Panc1 (cell line): ENCODE data around the gene ARL13B. TPM values are rescaled to one million over a fixed set of nuclear protein-coding genes. Genes with fewer than 3 reads are reported as not detected.

ENCODE experiments used
- ATAC-seq: fragments of 200-7000 bp; cut with Tn5 transposase; 2 replicates; pipeline ENCODE4 v1.9.1; 2020; ENCODE audit warnings: mild to moderate bottlenecking, moderate library complexity
- BruUV-seq: library from RNA; stranded (reverse); fragments of 400-500 nt; replicated peaks from 2 replicates; lab custom pipeline; 2021; lab: Mats Ljungman, UMichigan
- CTCF ChIA-PET: fragments of 300-600 bp; sonication (Branson Sonifier 250); formaldehyde crosslinking; loops from one replicate; lab custom pipeline; 2022; ENCODE audit warnings: antibody characterized with exemption; lab: Charles Lee
- POLR2A ChIA-PET: fragments of 300-600 bp; sonication (Branson Sonifier 250); formaldehyde crosslinking; loops from one replicate; lab custom pipeline; 2022; ENCODE audit warnings: antibody characterized with exemption; lab: Charles Lee
- DNase-seq: peaks from one replicate; pipeline ENCODE4 v3.0.0-alpha.2; 2010; ENCODE audit warnings: low read depth, low spot score
- H3K27ac ChIP-seq: 2 replicates; pipeline ENCODE4 v1.5.1; 2011; ENCODE audit warnings: mild to moderate bottlenecking, low read length, inconsistent platforms
- H3K27me3 ChIP-seq: fragments of 200-500 bp; sonication (Bioruptor generic); 2 replicates; pipeline ENCODE4 v1.6.0; 2014; ENCODE audit warnings: low read length, inconsistent platforms; ENCODE audit not compliant: control insufficient read depth, insufficient read depth
- H3K36me3 ChIP-seq: fragments of 200-500 bp; sonication (Bioruptor generic); 2 replicates; pipeline ENCODE4 v1.5.1; 2014; ENCODE audit warnings: inconsistent platforms, mild to moderate bottlenecking, low read length, moderate library complexity; ENCODE audit not compliant: control insufficient read depth, insufficient read depth
- H3K4me1 ChIP-seq: 2 replicates; pipeline ENCODE4 v1.5.1; 2011; ENCODE audit warnings: inconsistent platforms, mild to moderate bottlenecking, low read length, moderate library complexity; ENCODE audit not compliant: control insufficient read depth, insufficient read depth
- H3K4me3 ChIP-seq, 2 experiments: 2 replicates each; pipeline ENCODE4 v1.5.1; 2011 to 2012; ENCODE audit warnings: low read depth in 2 of 2, low read length in 2 of 2, mild to moderate bottlenecking in 2 of 2, inconsistent platforms in 1 of 2, moderate library complexity in 1 of 2
- H3K9me3 ChIP-seq: fragments of 200-500 bp; sonication (Bioruptor generic); 2 replicates; pipeline ENCODE4 v1.5.1; 2014; ENCODE audit warnings: low read depth, mild to moderate bottlenecking, inconsistent platforms, low read length, moderate library complexity; ENCODE audit not compliant: control insufficient read depth, insufficient read depth
- CTCF ChIP-seq: fragments of 450-650 bp; IDR thresholded peaks from 2 replicates; pipeline ENCODE4 v1.5.1; 2017; ENCODE audit warnings: mild to moderate bottlenecking
- POLR2AphosphoS5 ChIP-seq: IDR thresholded peaks from 2 replicates; pipeline ENCODE4 v1.6.1; 2012; ENCODE audit warnings: mild to moderate bottlenecking, low read depth, low read length, moderate library complexity
- REST ChIP-seq, 2 experiments: IDR thresholded peaks; 2 replicates each; pipeline ENCODE4 v1.6.1; 2011 to 2012; ENCODE audit warnings: low read depth in 2 of 2, control low read depth in 1 of 2, low read length in 1 of 2, mild to moderate bottlenecking in 1 of 2, moderate library complexity in 1 of 2; ENCODE audit not compliant: insufficient read depth in 1 of 2
- SIN3A ChIP-seq: IDR thresholded peaks from 2 replicates; pipeline ENCODE4 v1.6.1; 2012; ENCODE audit warnings: low read depth, mild to moderate bottlenecking, low read length, moderate library complexity, borderline replicate concordance; ENCODE audit not compliant: insufficient read depth
- TCF7L2 ChIP-seq: IDR thresholded peaks from 2 replicates; pipeline ENCODE4 v1.6.1; 2011; ENCODE audit warnings: mild to moderate bottlenecking, low read depth, low read length, inconsistent platforms
- in situ Hi-C: cut with HindIII; loops from 2 replicates; pipeline ENCODE4 v1.10.0; 2016; ENCODE audit warnings: low sequenced_read_pairs, low pct_unique_long_range_greater_than_20kb
- intact Hi-C: fragments of 100-400 bp; cut with micrococcal nuclease; formaldehyde crosslinking; loops from one replicate; pipeline ENCODE4 v1.10.0; 2022; ENCODE audit not compliant: unreplicated experiment
- total RNA-seq: library from RNA; stranded (reverse); gene quantifications from one replicate; pipeline ENCODE4 v1.2.1, GENCODE V29; 2021; ENCODE audit not compliant: unreplicated experiment

ARL13B gene
- total RNA-seq, 1 experiment from 2014 or later: 26.6 TPM

GRCh38 chr3:94049267-94049666 lies 69.3 kb downstream of the ARL13B start:
- Histone ChIP-seq H3K9me3 (no peaks in the 10 kb centered on the region), H3K4me3 (no peak overlapping the region), H3K27me3 (no peaks in the 10 kb centered on the region), H3K27ac (no peak overlapping the region), H3K4me1 (no peaks in the 10 kb centered on the region), H3K36me3 (peaks cover 8% of the 10 kb centered on the region; the same call in 1 of the 2 replicates)
- no peak for DNase-seq
- in situ Hi-C loops (no loop called here), intact Hi-C loops (no loop called here)
- ATAC-seq: no peak
- BruUV-seq: no TSS peak
- ChIA-PET CTCF (no interaction called here), POLR2A (no interaction called here)
- no peak for TF ChIP-seq CTCF
- TF ChIP-seq SIN3A: no peak
- TF ChIP-seq TCF7L2: no peak
- TF ChIP-seq POLR2AphosphoS5: no peak
- no peak for TF ChIP-seq REST (IDR thresholded peaks at IDR 0.05; ENCODE audit: insufficient read depth in 1 of 2, low read depth in 2 of 2, low read length in 1 of 2)

GRCh38 chr3:94050546-94050945 lies 70.6 kb downstream of the ARL13B start:
- no peak for TF ChIP-seq REST (IDR thresholded peaks at IDR 0.05; ENCODE audit: insufficient read depth in 1 of 2, low read depth in 2 of 2, low read length in 1 of 2)
- no peak for TF ChIP-seq TCF7L2
- no peak for TF ChIP-seq POLR2AphosphoS5
- TF ChIP-seq CTCF: no peak
- no peak for TF ChIP-seq SIN3A
- Histone ChIP-seq H3K9me3 (no peaks in the 10 kb centered on the region), H3K4me3 (no peak overlapping the region), H3K27me3 (no peaks in the 10 kb centered on the region), H3K27ac (no peak overlapping the region), H3K36me3 (peaks cover 10% of the 10 kb centered on the region), H3K4me1 (no peaks in the 10 kb centered on the region)
- ChIA-PET POLR2A (interaction anchor here (0.8 kb wide), 1 partner anchor 12 kb away, joined by 3 read pairs; the partner anchor contains the start of genes DHFR2 and NSUN3), CTCF (no interaction called here)
- in situ Hi-C loops: no loop called here
- no peak for DNase-seq
- no peak for ATAC-seq
- BruUV-seq: no TSS peak
- intact Hi-C loops: no loop called here
